B cell (primary cell): ENCODE data around the gene KDF1. TPM values are rescaled to one million over a fixed set of nuclear protein-coding genes. Genes with fewer than 3 reads are reported as not detected.

ENCODE experiments used
- ATAC-seq: fragments of 200-7000 bp; cut with Tn5 transposase; one replicate; pipeline ENCODE4 v1.10.0; 2021; ENCODE audit warnings: low read depth, mild to moderate bottlenecking, moderate number of reproducible peaks, moderate library complexity
- CTCF ChIA-PET: fragments of 350-600 bp; sonication (Branson Sonifier 250); formaldehyde crosslinking; loops from one replicate; lab custom pipeline; 2021; ENCODE audit warnings: antibody characterized with exemption, inconsistent platforms; lab: Charles Lee
- POLR2A ChIA-PET: fragments of 350-600 bp; sonication (Branson Sonifier 250); formaldehyde crosslinking; loops from one replicate; lab custom pipeline; 2021; ENCODE audit warnings: antibody characterized with exemption; lab: Charles Lee
- DNase-seq: peaks from one replicate; pipeline ENCODE4 v3.0.0; 2013
- H2AFZ ChIP-seq: 2 replicates; pipeline ENCODE4 v1.6.1; 2012; ENCODE audit warnings: mild to moderate bottlenecking, low read depth, low read length; ENCODE audit not compliant: insufficient read depth, poor library complexity, severe bottlenecking
- H3K27ac ChIP-seq, 2 donors: 1 replicate in 1 of 2; 2 replicates in 1 of 2; pipeline ENCODE4 v1.5.1; 2012 to 2013; ENCODE audit warnings: low read length in 2 of 2, mild to moderate bottlenecking in 2 of 2, moderate library complexity in 1 of 2
- H3K27me3 ChIP-seq, 4 experiments: fragments of 200-600 bp in 1 of 4; sonication (generic) in 1 of 4; replicated peaks in 1 of 4; 1 replicate in 2 of 4; 2 replicates in 2 of 4; pipeline versions ENCODE4 v1.6.1 to v1.7.0; 2013 to 2016; ENCODE audit warnings: low read length in 3 of 4, mild to moderate bottlenecking in 2 of 4, mixed read lengths in 1 of 4, moderate library complexity in 1 of 4; ENCODE audit not compliant: insufficient read depth in 4 of 4, control insufficient read depth in 3 of 4; ENCODE audit errors: control extremely low read depth in 1 of 4
- H3K36me3 ChIP-seq, 2 experiments: replicated peaks in 1 of 2; 1 replicate in 1 of 2; 2 replicates in 1 of 2; pipeline versions ENCODE4 v1.6.1 to v1.7.1; 2013; ENCODE audit warnings: low read length in 1 of 2; ENCODE audit not compliant: insufficient read depth in 2 of 2, control insufficient read depth in 1 of 2; ENCODE audit errors: control extremely low read depth in 1 of 2, extremely low read depth in 1 of 2
- H3K4me1 ChIP-seq, 2 donors: fragments of 200-600 bp in 1 of 2; sonication (generic) in 1 of 2; 1 replicate in 1 of 2; 2 replicates in 1 of 2; pipeline versions ENCODE4 v1.5.1 to v1.6.1; 2013 to 2017; ENCODE audit warnings: low read length in 2 of 2; ENCODE audit not compliant: control insufficient read depth in 2 of 2, insufficient read depth in 2 of 2
- H3K4me2 ChIP-seq: replicated peaks from 2 replicates; pipeline ENCODE3; 2012; ENCODE audit warnings: mild to moderate bottlenecking, low read depth, low read length; ENCODE audit not compliant: poor library complexity, severe bottlenecking
- H3K4me3 ChIP-seq, 5 experiments: fragments of 200-600 bp in 1 of 5; sonication (generic) in 1 of 5; 1 replicate in 3 of 5; 2 replicates in 2 of 5; pipeline versions ENCODE4 v1.5.1 to v1.7.0; 2011 to 2016; ENCODE audit warnings: low read length in 4 of 5, mild to moderate bottlenecking in 4 of 5, low read depth in 2 of 5, control low read depth in 1 of 5, moderate library complexity in 1 of 5; ENCODE audit not compliant: insufficient read depth in 1 of 5; ENCODE audit errors: control extremely low read depth in 1 of 5, extremely low read depth in 1 of 5
- H3K79me2 ChIP-seq: fragments of 200-600 bp; sonication (generic); one replicate; pipeline ENCODE4 v1.6.0; 2016; ENCODE audit warnings: low read length; ENCODE audit not compliant: control insufficient read depth, insufficient read depth
- H3K9ac ChIP-seq: fragments of 200-600 bp; sonication (generic); 2 replicates; pipeline ENCODE4 v1.6.1; 2017; ENCODE audit warnings: mild to moderate bottlenecking, low read length, moderate library complexity
- H3K9me3 ChIP-seq, 3 donors: one replicate each; pipeline versions ENCODE4 v1.6.1 to v1.7.1; 2013; ENCODE audit warnings: low read length in 2 of 3; ENCODE audit not compliant: control insufficient read depth in 2 of 3, insufficient read depth in 1 of 3; ENCODE audit errors: control extremely low read depth in 1 of 3
- H4K20me1 ChIP-seq: 2 replicates; pipeline ENCODE4 v1.6.0; 2012; ENCODE audit warnings: mild to moderate bottlenecking, low read length; ENCODE audit not compliant: insufficient read depth, control insufficient read depth, poor library complexity, severe bottlenecking
- H3K27ac Mint-ChIP-seq: one replicate; pipeline ENCODE4 v1.8.0; 2021; ENCODE audit warnings: mixed read lengths
- H3K27me3 Mint-ChIP-seq: one replicate; pipeline ENCODE4 v1.8.0; 2021; ENCODE audit warnings: mixed read lengths
- H3K4me1 Mint-ChIP-seq: one replicate; pipeline ENCODE4 v1.8.0; 2021; ENCODE audit warnings: mixed read lengths
- H3K4me3 Mint-ChIP-seq: one replicate; pipeline ENCODE4 v1.8.0; 2021; ENCODE audit warnings: mixed read lengths
- H3K9me3 Mint-ChIP-seq: one replicate; pipeline ENCODE4 v1.8.0; 2022; ENCODE audit warnings: mixed read lengths; ENCODE audit not compliant: insufficient read depth
- CTCF ChIP-seq: fragments of 200-600 bp; IDR thresholded peaks from one replicate; pipeline ENCODE4 v1.8.0; 2022; ENCODE audit warnings: antibody characterized with exemption, mild to moderate bottlenecking
- EZH2 ChIP-seq: IDR thresholded peaks from 2 replicates; pipeline ENCODE4 v1.6.1; 2012; ENCODE audit warnings: borderline replicate concordance, low read depth, mild to moderate bottlenecking, moderate library complexity, low read length; ENCODE audit not compliant: insufficient read depth, poor library complexity, severe bottlenecking
- WGBS: methylation state at CpG from one replicate; pipeline ENCODE4 v1.1.5; 2013; ENCODE audit warnings: missing lambda C conversion rate; ENCODE audit not compliant: insufficient coverage; 5-methylcytosine and 5-hydroxymethylcytosine counted together
- intact Hi-C: fragments of 100-400 bp; cut with micrococcal nuclease; formaldehyde crosslinking; loops from one replicate; pipeline ENCODE4 v1.10.0; 2022
- polyA plus RNA-seq: library from polyadenylated mRNA; depleted of rRNA; stranded (reverse); fragments of >200 nt; gene quantifications from 2 replicates; pipeline ENCODE4 v1.2.3, GENCODE V29; 2012
- total RNA-seq, 2 donors: library from RNA; stranded (reverse); fragments of 120-200 nt in 1 of 2; gene quantifications; 1 replicate in 1 of 2; 2 replicates in 1 of 2; pipeline versions ENCODE4 v1.2.3 to v1.2.4, GENCODE V29; 2013 to 2022

Gene KDF1
- total and polyA plus RNA-seq, 2 donors (not counting 1 experiment from before 2014, with no cell fraction given), result 0.74 to 2.6 TPM

GRCh38 chr1:27001570-27002360 lies 41.5 kb upstream of the KDF1 start:
- peak overlapping the region; percentile 80 for H3K27ac Mint-ChIP-seq
- Histone ChIP-seq H2AFZ (no peak overlapping the region), H3K27me3 (peaks cover 0 to 6% (median 1%) of the 10 kb centered on the region in 4 experiments), H3K27ac (peak overlapping the region; percentile 35 to 49), H3K36me3 (no peaks in the 10 kb centered on the region), H3K4me3 (peak overlapping the region in 3 of 5 experiments; percentile 15 to 46 (median 37)), H3K79me2 (no peaks in the 10 kb centered on the region), H4K20me1 (no peaks in the 10 kb centered on the region), H3K4me1 (peaks cover 21 to 34% of the 10 kb centered on the region in 2 donors), H3K9me3 (no peaks in the 10 kb centered on the region), H3K4me2 (peak overlapping the region; percentile 64), H3K9ac (peak overlapping the region; percentile 26)
- ChIA-PET CTCF (interaction anchor here (1.0 to 2.1 kb wide), 5 partner anchors 8 to 109 kb away, joined by 3 to 7 read pairs (median 4); partner anchors contain the start of gene TRNP1), POLR2A (interaction anchor here (0.6 kb wide), 1 partner anchor 279 kb away, joined by 3 read pairs; no protein-coding TSS in a partner anchor)
- TF ChIP-seq EZH2, result no peak
- no peak for TF ChIP-seq CTCF
- no peaks in the 10 kb centered on the region for H3K9me3 Mint-ChIP-seq
- DNase-seq, result peak; percentile 86
- peaks cover 5% of the 10 kb centered on the region for H3K27me3 Mint-ChIP-seq
- 4% methylated on average over 2 of the region's 13 CpGs for WGBS
- peaks cover 26% of the 10 kb centered on the region for H3K4me1 Mint-ChIP-seq
- intact Hi-C loops, result no loop called here
- peak overlapping the region; percentile 79 for H3K4me3 Mint-ChIP-seq
- ATAC-seq, result peak; percentile 83
